Measurements from ENCODE around the gene IMMP2L.
"Not testable (repeated sequence)": the region's sequence is repeated elsewhere in the genome, so short reads cannot be mapped to it uniquely, and the experiment has no call there.

Gene IMMP2L

GRCh38 chr7:111092406-111093236, 469.7 kb downstream of the IMMP2L start:
- no peak for DNase-seq

- no peak for DNase-seq
Measured at GRCh38 chr7:111091593-111092358, 470.5 kb downstream of the IMMP2L start.

GRCh38 chr7:111090846-111091245, 471.4 kb downstream of the IMMP2L start, which contains the start of gene LRRN3:
TSS of gene LRRN3 (plus strand) at chr7:111091127. CDS start at chr7:111122773, 31,646 bp downstream.
- DNase-seq = no peak

GRCh38 chr7:111089822-111090426, 472.4 kb downstream of the IMMP2L start:
- no peak for DNase-seq

- DNase-seq = no peak
Measured at GRCh38 chr7:111088328-111088727, 474.0 kb downstream of the IMMP2L start.

GRCh38 chr7:111086532-111086931, 475.8 kb downstream of the IMMP2L start:
- DNase-seq = no peak

- DNase-seq = no peak
Measured at GRCh38 chr7:111085356-111085755, 476.9 kb downstream of the IMMP2L start.

GRCh38 chr7:111083413-111083812, 478.9 kb downstream of the IMMP2L start:
- DNase-seq = no peak

GRCh38 chr7:111082351-111082750, 479.9 kb downstream of the IMMP2L start:
- no peak for DNase-seq

- no peak for DNase-seq
Measured at GRCh38 chr7:111081546-111082267, 480.6 kb downstream of the IMMP2L start.

GRCh38 chr7:111080495-111081105, 481.7 kb downstream of the IMMP2L start:
- no peak for DNase-seq

GRCh38 chr7:111077001-111077400, 485.3 kb downstream of the IMMP2L start:
- DNase-seq = no peak

GRCh38 chr7:111076205-111076604, 486.1 kb downstream of the IMMP2L start:
- DNase-seq = no peak

GRCh38 chr7:111075498-111075897, 486.8 kb downstream of the IMMP2L start:
- DNase-seq = no peak

- no peak for DNase-seq
Measured at GRCh38 chr7:111074748-111075146, 487.5 kb downstream of the IMMP2L start.

GRCh38 chr7:111074071-111074747, 488.1 kb downstream of the IMMP2L start:
- no peak for DNase-seq

- DNase-seq = not testable (repeated sequence)
Measured at GRCh38 chr7:111072658-111073057, 489.6 kb downstream of the IMMP2L start.

- DNase-seq = no peak
Measured at GRCh38 chr7:111071556-111071955, 490.7 kb downstream of the IMMP2L start.

- DNase-seq = no peak
Measured at GRCh38 chr7:111068618-111069017, 493.7 kb downstream of the IMMP2L start.

- DNase-seq = no peak
Measured at GRCh38 chr7:111067682-111068081, 494.6 kb downstream of the IMMP2L start.

GRCh38 chr7:111067251-111067650, 495.0 kb downstream of the IMMP2L start:
- no peak for DNase-seq

GRCh38 chr7:111063166-111063565, 499.1 kb downstream of the IMMP2L start:
- DNase-seq = no peak
